ENCODE data around the gene AKR1A1.

Gene AKR1A1

DNA sequence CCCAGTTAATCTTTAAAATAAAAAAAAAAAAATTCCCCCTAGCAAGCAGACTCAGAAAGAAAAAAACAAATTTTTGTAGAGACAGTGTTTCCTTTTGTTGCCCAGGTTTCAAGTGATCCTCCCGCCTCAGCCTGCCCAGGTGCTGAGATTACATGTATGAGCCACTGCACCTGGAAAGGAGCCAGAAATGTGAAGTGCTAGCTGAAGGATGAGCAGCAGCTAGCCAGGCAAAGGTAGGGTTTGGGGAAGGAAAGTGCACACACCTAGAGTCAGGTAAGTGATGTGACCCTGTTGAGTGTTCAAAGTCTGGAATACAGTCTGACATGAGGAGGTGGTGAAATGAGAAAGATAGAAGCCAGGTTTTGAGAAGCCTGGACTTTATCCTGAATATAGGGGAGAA, 1.7 kb downstream of the AKR1A1 start:
- Histone ChIP-seq H2AFZ (ENCODE audit: low read depth) (no peak overlapping the region), H4K20me1 (ENCODE audit: insufficient read depth) (no peaks in the 10 kb centered on the region), H3K79me2 (ENCODE audit: insufficient read depth, low read depth) (peaks cover 18% of the 10 kb centered on the region), H3K36me3 (ENCODE audit: insufficient read depth) (no peaks in the 10 kb centered on the region), H3K4me3 (IDR thresholded peaks at IDR 0.05; ENCODE audit: insufficient read depth, low read depth, low read length) (no peak overlapping the region), H3K4me1 (ENCODE audit: low read depth, poor library complexity, severe bottlenecking) (peaks cover 12% of the 10 kb centered on the region), H3K27me3 (ENCODE audit: insufficient read depth, low read depth) (no peaks in the 10 kb centered on the region), H3K9ac (no peak overlapping the region), H3K4me2 (peak overlapping the region; percentile 98; the same call in 1 of the 2 replicates), H3K27ac (peak overlapping the region; percentile 60; the same call in 1 of the 2 replicates)
- TF ChIP-seq, protein P1, sequence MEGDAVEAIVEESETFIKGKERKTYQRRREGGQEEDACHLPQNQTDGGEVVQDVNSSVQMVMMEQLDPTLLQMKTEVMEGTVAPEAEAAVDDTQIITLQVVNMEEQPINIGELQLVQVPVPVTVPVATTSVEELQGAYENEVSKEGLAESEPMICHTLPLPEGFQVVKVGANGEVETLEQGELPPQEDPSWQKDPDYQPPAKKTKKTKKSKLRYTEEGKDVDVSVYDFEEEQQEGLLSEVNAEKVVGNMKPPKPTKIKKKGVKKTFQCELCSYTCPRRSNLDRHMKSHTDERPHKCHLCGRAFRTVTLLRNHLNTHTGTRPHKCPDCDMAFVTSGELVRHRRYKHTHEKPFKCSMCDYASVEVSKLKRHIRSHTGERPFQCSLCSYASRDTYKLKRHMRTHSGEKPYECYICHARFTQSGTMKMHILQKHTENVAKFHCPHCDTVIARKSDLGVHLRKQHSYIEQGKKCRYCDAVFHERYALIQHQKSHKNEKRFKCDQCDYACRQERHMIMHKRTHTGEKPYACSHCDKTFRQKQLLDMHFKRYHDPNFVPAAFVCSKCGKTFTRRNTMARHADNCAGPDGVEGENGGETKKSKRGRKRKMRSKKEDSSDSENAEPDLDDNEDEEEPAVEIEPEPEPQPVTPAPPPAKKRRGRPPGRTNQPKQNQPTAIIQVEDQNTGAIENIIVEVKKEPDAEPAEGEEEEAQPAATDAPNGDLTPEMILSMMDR (conservative IDR thresholded peaks at IDR 0.05; ENCODE audit: low read depth, low read length), result no peak

DNA sequence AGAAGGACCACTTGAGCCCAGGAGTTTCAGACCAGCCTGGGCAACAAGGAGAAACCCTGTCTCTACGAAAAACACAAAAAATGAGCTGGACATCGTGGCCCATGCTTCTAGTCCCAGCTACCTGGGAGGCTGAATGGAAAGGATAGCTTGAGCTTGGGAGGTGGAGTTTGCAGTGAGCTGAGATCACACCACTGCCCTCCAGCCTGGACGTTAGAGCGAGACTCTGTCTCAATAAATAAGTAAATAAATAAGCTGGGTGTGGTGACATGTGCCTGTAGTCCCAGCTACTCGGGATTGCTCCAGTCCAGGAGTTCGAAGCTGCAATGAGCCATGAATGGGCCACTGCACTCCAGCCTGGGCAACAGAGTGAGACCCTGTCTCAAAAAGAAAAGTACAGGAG, 3.6 kb downstream of the AKR1A1 start:
- Histone ChIP-seq H3K4me2 (no peak overlapping the region), H3K9ac (no peak overlapping the region), H3K27ac (no peak overlapping the region), H3K4me3 (IDR thresholded peaks at IDR 0.05; ENCODE audit: insufficient read depth, low read depth, low read length) (no peak overlapping the region), H3K4me1 (ENCODE audit: low read depth, poor library complexity, severe bottlenecking) (peaks cover 16% of the 10 kb centered on the region), H3K36me3 (ENCODE audit: insufficient read depth) (no peaks in the 10 kb centered on the region), H3K27me3 (ENCODE audit: insufficient read depth, low read depth) (no peaks in the 10 kb centered on the region), H3K79me2 (ENCODE audit: insufficient read depth, low read depth) (peaks cover 18% of the 10 kb centered on the region), H4K20me1 (ENCODE audit: insufficient read depth) (no peaks in the 10 kb centered on the region), H2AFZ (ENCODE audit: low read depth) (no peak overlapping the region)
- TF ChIP-seq, protein P1 (conservative IDR thresholded peaks at IDR 0.05; ENCODE audit: low read depth, low read length), result no peak

DNA sequence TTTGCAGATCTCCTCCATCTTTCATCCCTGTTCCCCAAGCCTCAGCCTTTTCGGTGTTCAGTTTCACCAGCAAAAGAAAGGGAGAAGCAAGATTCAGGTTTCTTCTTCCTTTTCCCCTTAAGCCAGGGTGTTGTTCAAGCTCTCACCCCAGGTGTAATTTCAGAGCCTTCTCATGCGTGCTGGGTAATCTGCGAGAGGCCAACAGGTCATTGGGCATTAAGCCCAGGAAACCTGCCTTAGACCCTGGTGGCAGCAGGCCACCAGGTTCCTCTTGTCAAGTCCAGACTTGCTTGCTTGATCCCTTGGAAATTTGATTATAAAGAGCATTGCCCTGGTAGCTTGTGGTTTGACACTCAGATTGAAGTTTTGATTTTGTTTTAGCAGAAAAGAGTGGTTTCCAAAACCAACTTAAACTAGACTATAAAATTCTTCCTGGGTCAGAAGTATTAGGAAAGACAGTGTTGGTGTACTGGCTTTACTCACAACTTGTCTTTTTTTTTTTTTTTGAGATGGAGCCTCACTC, 6.9 kb downstream of the AKR1A1 start:
- no peaks in the 10 kb centered on the region for H3K27me3 ChIP-seq (ENCODE audit: insufficient read depth, low read depth)
- TF ChIP-seq, protein P1 (conservative IDR thresholded peaks at IDR 0.05; ENCODE audit: low read depth, low read length), result no peak
- no peak overlapping the region for H3K9ac ChIP-seq
- peaks cover 8% of the 10 kb centered on the region; the same call in 1 of the 2 replicates for H3K79me2 ChIP-seq (ENCODE audit: insufficient read depth, low read depth)
- no peak overlapping the region for H3K4me3 ChIP-seq (IDR thresholded peaks at IDR 0.05; ENCODE audit: insufficient read depth, low read depth, low read length)
- H3K36me3 ChIP-seq (ENCODE audit: insufficient read depth), result no peaks in the 10 kb centered on the region
- peaks cover 7% of the 10 kb centered on the region for H3K4me1 ChIP-seq (ENCODE audit: low read depth, poor library complexity, severe bottlenecking)
- H4K20me1 ChIP-seq (ENCODE audit: insufficient read depth), result no peaks in the 10 kb centered on the region
- H3K27ac ChIP-seq, result no peak overlapping the region
- H2AFZ ChIP-seq (ENCODE audit: low read depth), result no peak overlapping the region
- no peak overlapping the region for H3K4me2 ChIP-seq

DNA sequence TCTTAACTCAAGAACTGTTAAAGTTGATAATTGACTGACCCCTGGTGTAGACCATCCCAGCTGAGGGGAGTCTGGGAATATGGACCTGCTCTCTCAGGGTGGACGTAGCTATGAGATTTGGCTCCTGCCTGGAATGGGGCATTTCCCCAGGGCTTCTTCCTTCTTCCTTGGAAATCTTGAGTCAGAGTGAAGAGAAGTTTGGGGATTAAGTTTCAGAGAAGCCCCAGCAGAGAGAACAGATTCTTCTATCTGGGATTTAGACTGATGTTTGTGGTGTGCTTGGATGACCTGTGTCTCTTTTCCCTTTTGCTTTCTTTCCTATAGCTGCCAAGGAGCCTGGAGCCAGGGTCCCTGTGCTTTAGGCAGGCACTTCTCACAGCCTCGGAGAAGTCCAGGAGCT, 13.2 kb downstream of the AKR1A1 start:
- Histone ChIP-seq H3K4me3 (IDR thresholded peaks at IDR 0.05; ENCODE audit: insufficient read depth, low read depth, low read length) (no peak overlapping the region), H3K27me3 (ENCODE audit: insufficient read depth, low read depth) (no peaks in the 10 kb centered on the region), H2AFZ (ENCODE audit: low read depth) (no peak overlapping the region), H4K20me1 (ENCODE audit: insufficient read depth) (no peaks in the 10 kb centered on the region), H3K36me3 (ENCODE audit: insufficient read depth) (peaks cover 4% of the 10 kb centered on the region; the same call in 1 of the 2 replicates), H3K4me2 (no peak overlapping the region), H3K9ac (no peak overlapping the region), H3K4me1 (ENCODE audit: low read depth, poor library complexity, severe bottlenecking) (no peaks in the 10 kb centered on the region), H3K27ac (no peak overlapping the region), H3K79me2 (ENCODE audit: insufficient read depth, low read depth) (peaks cover 7% of the 10 kb centered on the region; the same call in 1 of the 2 replicates)
- TF ChIP-seq, protein P1 (conservative IDR thresholded peaks at IDR 0.05; ENCODE audit: low read depth, low read length), result no peak
